PFSK-1 (cell line): ENCODE results near the gene SLC46A2.

Source experiments
- FOXP2 ChIP-seq: optimal IDR thresholded peaks from 2 replicates; pipeline ENCODE3; 2011; ENCODE audit warnings: borderline replicate concordance, control low read depth, inconsistent platforms; ENCODE audit not compliant: insufficient read depth; ENCODE audit errors: extremely low read length, extremely low read depth
- POLR2AphosphoS5 ChIP-seq: IDR thresholded peaks from 2 replicates; pipeline ENCODE4 v1.6.1; 2012; ENCODE audit warnings: low read depth, mild to moderate bottlenecking, control low read depth, low read length, moderate library complexity
- SIN3A ChIP-seq: IDR thresholded peaks from 2 replicates; pipeline ENCODE4 v1.6.1; 2012; ENCODE audit warnings: mild to moderate bottlenecking, low read length, moderate library complexity, borderline replicate concordance; ENCODE audit not compliant: insufficient read depth
- TAF1 ChIP-seq: IDR thresholded peaks from 2 replicates; pipeline ENCODE4 v1.6.1; 2012; ENCODE audit warnings: low read length, control low read depth, borderline replicate concordance; ENCODE audit not compliant: insufficient read depth
- TF ChIP-seq, protein P1 (sequence below), 2 experiments: IDR thresholded peaks; 2 replicates each; pipeline versions ENCODE4 v1.6.1 to v1.8.0; 2011 to 2012; ENCODE audit warnings: low read depth in 2 of 2, low read length in 2 of 2, control low read depth in 1 of 2, inconsistent platforms in 1 of 2, mild to moderate bottlenecking in 1 of 2, moderate library complexity in 1 of 2; ENCODE audit not compliant: insufficient read depth in 1 of 2

SLC46A2 gene

DNA sequence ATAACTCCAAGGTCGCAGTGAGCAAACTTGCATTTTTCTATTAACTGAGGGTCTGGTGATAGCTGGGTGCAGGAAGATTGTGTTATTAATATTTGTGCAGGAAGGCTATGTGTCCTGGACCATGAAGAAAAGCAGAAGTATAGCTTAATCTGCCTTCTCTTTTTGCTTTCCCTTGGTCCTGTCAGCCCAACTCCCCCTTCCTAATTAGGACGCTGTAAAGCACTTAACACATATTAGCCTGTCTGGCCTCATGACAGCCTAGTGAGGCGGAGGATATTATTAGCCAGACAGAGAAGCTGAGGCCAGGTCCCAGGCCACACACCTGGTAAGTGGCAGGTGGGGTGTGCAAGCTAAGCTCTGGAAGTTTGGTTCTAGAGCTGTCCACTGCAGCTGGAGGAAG, 29.5 kb downstream of the SLC46A2 start:
- TF ChIP-seq POLR2AphosphoS5 (no peak), FOXP2 (no peak), SIN3A (no peak), TAF1 (no peak)
- TF ChIP-seq, protein P1, sequence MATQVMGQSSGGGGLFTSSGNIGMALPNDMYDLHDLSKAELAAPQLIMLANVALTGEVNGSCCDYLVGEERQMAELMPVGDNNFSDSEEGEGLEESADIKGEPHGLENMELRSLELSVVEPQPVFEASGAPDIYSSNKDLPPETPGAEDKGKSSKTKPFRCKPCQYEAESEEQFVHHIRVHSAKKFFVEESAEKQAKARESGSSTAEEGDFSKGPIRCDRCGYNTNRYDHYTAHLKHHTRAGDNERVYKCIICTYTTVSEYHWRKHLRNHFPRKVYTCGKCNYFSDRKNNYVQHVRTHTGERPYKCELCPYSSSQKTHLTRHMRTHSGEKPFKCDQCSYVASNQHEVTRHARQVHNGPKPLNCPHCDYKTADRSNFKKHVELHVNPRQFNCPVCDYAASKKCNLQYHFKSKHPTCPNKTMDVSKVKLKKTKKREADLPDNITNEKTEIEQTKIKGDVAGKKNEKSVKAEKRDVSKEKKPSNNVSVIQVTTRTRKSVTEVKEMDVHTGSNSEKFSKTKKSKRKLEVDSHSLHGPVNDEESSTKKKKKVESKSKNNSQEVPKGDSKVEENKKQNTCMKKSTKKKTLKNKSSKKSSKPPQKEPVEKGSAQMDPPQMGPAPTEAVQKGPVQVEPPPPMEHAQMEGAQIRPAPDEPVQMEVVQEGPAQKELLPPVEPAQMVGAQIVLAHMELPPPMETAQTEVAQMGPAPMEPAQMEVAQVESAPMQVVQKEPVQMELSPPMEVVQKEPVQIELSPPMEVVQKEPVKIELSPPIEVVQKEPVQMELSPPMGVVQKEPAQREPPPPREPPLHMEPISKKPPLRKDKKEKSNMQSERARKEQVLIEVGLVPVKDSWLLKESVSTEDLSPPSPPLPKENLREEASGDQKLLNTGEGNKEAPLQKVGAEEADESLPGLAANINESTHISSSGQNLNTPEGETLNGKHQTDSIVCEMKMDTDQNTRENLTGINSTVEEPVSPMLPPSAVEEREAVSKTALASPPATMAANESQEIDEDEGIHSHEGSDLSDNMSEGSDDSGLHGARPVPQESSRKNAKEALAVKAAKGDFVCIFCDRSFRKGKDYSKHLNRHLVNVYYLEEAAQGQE (IDR thresholded peaks at IDR 0.05; ENCODE audit: insufficient read depth in 1 of 2, low read depth in 2 of 2, low read length in 2 of 2) = no peak

DNA sequence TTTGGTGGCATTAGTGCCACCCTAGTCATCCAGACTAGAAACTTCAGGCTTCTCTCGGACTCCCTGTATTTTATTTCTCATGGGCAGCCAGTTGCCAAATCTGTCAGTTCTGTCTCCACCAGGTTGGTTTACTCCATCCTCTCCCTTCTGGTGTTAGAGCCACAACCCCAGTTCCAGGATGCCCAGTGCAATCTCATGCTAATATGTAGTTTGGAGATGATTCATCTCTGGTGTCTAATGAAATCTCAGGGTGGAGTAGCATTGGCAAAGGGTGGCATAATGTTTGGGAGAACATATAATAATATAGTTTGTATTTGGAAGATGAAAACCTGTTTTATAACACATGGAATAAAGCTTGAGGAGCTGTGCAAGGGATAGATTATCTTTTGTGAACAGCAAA, 30.2 kb downstream of the SLC46A2 start:
- TF ChIP-seq SIN3A = no peak
- no peak for TF ChIP-seq POLR2AphosphoS5
- TF ChIP-seq, protein P1 (IDR thresholded peaks at IDR 0.05; ENCODE audit: insufficient read depth in 1 of 2, low read depth in 2 of 2, low read length in 2 of 2) = no peak
- no peak for TF ChIP-seq FOXP2
- no peak for TF ChIP-seq TAF1

DNA sequence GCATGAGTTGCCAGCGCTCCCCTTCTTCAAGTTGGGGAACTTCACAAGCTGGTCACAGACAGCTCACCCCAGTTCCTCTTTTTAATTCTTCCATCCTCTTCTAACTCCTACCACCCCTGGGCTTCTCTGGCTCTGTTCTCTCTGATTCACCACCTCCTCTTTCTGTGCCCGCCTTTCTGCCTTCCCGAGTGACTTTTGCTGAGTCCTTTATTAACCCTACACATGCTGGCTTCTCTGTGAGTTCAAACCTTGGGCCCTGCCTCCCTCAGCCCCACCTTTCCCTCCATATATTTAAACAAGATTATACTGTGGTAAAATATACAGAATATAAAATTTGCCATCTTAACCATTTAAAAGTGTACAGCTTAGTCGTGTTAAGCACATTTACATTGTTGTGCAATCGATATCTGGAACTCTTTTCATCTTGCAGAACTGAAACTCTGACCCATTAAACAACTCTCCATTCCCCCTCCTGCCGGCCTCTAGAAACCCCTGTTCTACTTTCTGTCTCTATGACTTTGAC, 32.0 kb downstream of the SLC46A2 start:
- TF ChIP-seq TAF1 = no peak
- TF ChIP-seq SIN3A = no peak
- TF ChIP-seq, protein P1 (IDR thresholded peaks at IDR 0.05; ENCODE audit: insufficient read depth in 1 of 2, low read depth in 2 of 2, low read length in 2 of 2) = no peak
- TF ChIP-seq FOXP2 = no peak
- TF ChIP-seq POLR2AphosphoS5 = no peak

- no peak for TF ChIP-seq FOXP2
- TF ChIP-seq, protein P1 (IDR thresholded peaks at IDR 0.05; ENCODE audit: insufficient read depth in 1 of 2, low read depth in 2 of 2, low read length in 2 of 2) = no peak
These were observed 32.7 kb downstream of the SLC46A2 start for GRCh38 chr9:112858005-112858404.

DNA sequence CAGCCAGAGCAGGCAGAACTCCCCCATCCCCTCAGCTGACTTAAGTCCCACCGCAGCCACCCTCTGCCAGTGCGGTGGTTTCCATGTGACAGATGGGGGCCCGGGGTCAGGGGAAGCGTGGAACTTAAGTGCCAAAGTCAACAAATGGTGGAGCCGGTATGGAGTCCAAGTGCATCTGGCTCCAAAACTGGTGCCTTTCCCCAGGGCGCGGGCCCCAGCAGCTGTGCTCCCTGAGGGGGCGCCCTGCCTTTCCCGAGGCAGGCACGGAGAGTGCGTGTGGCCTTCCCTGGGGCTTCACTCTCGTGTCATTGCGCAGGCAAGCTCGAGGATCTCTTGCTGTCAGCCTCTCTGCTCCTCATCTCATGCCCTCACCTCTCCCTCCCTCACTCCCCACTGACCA, 33.8 kb downstream of the SLC46A2 start:
- TF ChIP-seq TAF1 (no peak), POLR2AphosphoS5 (no peak), SIN3A (no peak), FOXP2 (no peak)
- TF ChIP-seq, protein P1 (IDR thresholded peaks at IDR 0.05; ENCODE audit: insufficient read depth in 1 of 2, low read depth in 2 of 2, low read length in 2 of 2) = no peak
